GM19193 (cell line): ENCODE measurements around the gene CD300LF.

Source experiments
- POLR2A ChIP-seq: IDR thresholded peaks from 4 replicates; pipeline ENCODE4 v1.6.1; 2011; ENCODE audit not compliant: insufficient read depth, insufficient read length; ENCODE audit errors: extremely low read depth

CD300LF gene

GRCh38 chr17:74695629-74696028 is 17.1 kb downstream of the CD300LF start:
- no peak for TF ChIP-seq POLR2A

- TF ChIP-seq POLR2A = no peak
Measured at GRCh38 chr17:74694081-74694480, 18.6 kb downstream of the CD300LF start.

- TF ChIP-seq POLR2A = no peak
Measured at GRCh38 chr17:74691151-74691550, 21.6 kb downstream of the CD300LF start.

DNA sequence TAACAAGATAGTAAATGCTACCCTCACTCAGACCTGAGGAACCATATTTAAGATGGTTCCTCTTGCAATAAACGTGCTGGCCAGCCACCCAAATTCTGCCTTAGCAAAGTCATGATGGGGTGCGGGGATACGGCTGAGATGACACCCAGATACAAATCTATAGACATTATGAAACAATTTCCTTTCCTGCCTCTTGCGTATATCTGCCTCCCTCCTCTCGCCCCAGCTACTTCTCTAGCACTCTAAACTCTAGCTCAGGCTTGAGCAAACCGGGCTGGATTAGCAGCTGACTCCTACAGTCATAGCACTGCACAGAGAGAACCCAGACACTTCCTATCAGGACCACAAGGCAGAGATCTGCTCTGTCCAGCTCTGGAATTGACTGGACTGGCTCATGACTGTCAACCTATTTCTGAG is 22.3 kb downstream of the CD300LF start:
- no peak for TF ChIP-seq POLR2A

- no peak for TF ChIP-seq POLR2A
Measured at GRCh38 chr17:74687886-74688285, 24.8 kb downstream of the CD300LF start.

GRCh38 chr17:74686761-74687160 is 26.0 kb downstream of the CD300LF start:
- TF ChIP-seq POLR2A = no peak

- TF ChIP-seq POLR2A = no peak
Measured at GRCh38 chr17:74682471-74683190, 30.1 kb downstream of the CD300LF start.

DNA sequence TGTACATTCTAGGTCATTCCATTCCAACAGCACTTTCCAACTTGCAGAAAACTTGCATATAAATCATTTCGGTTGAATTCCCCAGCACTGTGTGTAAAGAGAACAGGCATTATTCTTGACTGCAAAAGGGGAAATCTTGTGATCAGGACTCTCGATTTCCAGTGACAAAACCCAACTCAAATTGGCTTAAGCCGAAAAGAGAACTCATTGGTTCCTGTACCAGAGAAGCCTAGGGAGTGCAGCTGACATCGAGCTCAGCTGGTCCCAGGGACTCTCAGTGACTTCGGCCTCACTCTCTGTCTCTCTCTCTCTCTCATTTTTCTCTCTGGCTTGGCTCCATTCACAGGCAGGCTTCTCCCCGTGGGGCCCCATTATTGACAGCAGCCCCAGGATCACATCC is 30.7 kb downstream of the CD300LF start:
- no peak for TF ChIP-seq POLR2A

GRCh38 chr17:74680941-74681340 is 31.8 kb downstream of the CD300LF start:
- no peak for TF ChIP-seq POLR2A

GRCh38 chr17:74680213-74680612 is 32.5 kb downstream of the CD300LF start:
- TF ChIP-seq POLR2A = no peak

- TF ChIP-seq POLR2A = no peak
Measured at GRCh38 chr17:74679374-74679773, 33.3 kb downstream of the CD300LF start.

- no peak for TF ChIP-seq POLR2A
Measured at GRCh38 chr17:74678541-74678940, 34.2 kb downstream of the CD300LF start.

GRCh38 chr17:74677558-74678466 is 34.9 kb downstream of the CD300LF start:
- TF ChIP-seq POLR2A = no peak

GRCh38 chr17:74671031-74671771 is 41.5 kb downstream of the CD300LF start:
- TF ChIP-seq POLR2A = no peak

GRCh38 chr17:74670329-74670728 is 42.4 kb downstream of the CD300LF start:
- no peak for TF ChIP-seq POLR2A
